GM19238 (cell line): ENCODE results near the gene CNNM2.
"Not testable (repeated sequence)": the region's sequence is repeated elsewhere in the genome, so short reads cannot be mapped to it uniquely, and the experiment has no call there.

Experiments
- DNase-seq: peaks from one replicate; pipeline ENCODE4 v3.0.0; 2011; ENCODE audit warnings: low spot score; ENCODE audit not compliant: insufficient read length

The CNNM2 gene

DNA sequence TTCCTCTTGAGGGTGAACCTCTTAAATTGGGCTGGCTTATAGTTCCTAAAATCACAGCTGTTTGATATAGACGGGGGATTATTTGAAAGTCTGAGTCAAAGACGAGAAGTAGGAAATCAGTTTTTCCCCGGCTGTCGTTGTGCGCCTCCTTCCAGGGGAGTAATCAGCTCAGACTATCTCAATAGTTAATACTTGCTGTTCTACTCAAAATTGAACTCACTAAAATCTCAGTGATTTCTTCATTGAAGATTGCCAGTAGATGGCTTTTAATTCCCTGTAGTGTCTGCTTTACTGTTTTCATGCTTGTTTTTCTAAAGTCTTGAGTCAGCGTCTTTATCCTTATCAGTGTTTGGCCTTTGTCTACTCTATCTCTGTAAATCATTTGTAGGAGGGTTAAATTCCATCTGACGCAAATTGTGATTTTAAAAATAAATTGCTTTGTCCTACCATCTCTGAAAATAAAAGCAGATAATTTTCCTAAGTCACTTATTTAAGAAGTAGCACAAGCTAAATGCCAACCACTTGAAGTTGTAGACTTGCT lies 47.3 kb downstream of the CNNM2 start:
- DNase-seq = no peak

GRCh38 chr10:102967123-102967522 lies 49.0 kb downstream of the CNNM2 start:
- no peak for DNase-seq

DNA sequence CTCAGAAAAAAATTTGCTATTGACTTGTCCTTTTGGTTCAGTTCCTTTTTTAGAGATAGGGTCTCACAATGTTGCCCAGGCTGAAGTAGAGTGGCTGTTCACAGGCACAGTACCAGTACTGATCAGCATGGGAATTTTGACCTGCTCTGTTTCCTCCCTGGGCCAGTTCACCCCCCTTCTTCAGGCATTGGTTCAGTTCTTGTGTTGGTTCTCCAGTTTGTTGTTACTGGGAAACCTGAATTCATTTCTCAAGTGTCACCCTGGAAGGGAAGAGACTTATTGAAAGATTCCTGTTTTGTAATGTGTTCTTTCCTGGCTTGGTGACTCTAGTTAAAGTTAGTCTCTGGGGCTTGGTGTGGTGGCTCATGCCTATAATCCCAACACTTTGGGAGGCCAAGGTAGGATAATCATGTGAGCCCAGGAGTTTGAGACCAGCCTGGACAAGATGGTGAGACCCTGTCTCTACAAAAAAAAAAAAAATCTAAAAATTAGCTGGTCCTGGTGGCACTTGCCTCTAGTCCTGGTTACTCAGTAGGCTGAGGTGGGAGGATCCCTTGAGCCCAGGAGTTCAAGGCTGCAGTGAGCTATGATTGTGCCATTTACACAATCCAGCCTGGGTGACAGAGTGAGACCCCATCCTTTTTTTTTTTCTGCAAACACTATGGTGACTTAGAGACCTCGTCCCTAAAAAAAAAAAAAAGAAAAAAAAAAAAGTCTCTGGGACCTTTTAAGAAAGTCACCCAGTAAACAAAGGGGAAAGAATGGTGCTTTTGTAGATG lies 52.7 kb downstream of the CNNM2 start:
- no peak for DNase-seq

- DNase-seq = no peak
These were observed 57.6 kb downstream of the CNNM2 start for GRCh38 chr10:102975483-102976379.

DNA sequence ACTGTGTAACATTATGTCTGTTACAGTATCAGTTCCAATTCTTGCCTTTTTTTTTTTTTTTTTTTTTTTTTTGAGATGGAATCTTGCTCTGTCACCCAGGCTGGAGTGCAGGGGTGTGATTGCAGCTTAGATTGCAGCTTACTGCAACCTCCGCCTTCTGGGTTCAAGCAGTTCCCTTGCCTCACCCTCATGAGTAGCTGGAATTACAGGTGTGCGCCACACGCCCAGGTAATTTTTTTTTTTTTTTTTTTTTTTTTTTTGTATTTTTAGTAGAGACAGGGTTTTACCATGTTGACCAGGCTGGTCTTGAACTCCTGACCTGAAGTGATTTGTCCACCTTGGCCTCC lies 58.3 kb downstream of the CNNM2 start:
- not testable (repeated sequence) for DNase-seq

DNA sequence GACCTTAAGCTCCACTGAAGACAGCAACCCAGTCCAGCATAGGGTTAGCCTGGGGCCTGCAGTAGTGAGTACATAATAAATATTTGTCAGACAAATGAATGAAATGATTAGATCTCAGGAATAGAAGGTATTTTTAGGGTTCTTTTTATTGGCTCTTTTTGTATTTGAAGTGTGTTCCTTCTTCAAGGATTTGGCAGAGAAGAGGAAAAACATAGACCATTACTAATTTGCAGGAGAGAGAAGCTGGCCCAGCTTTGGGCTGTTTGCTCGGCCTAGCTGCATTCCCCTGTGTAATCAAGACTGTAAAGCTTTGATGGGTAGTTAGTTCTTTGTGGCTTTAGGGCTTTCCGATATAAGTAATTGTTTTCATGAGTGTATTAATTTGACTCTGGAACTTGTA lies 64.2 kb downstream of the CNNM2 start:
- DNase-seq = no peak

DNA sequence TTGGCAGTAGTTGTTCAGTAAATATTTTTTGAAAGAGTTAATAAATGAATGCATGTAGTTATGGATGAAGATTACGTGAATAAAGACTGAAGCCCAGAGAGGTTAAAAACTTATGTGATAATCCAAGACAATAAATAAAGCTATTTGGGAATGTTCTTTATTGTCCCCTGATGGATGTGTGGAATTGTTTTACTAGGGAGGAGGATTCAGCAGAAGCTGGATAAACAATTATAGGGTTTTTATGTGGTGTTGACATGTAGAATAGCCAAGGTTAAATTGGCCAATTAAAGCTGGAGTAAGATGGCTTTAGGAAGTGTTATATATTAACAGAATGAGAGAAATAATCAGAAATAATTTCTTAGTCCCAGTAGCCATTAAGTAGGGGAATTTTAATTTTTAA lies 66.0 kb downstream of the CNNM2 start:
- no peak for DNase-seq

DNA sequence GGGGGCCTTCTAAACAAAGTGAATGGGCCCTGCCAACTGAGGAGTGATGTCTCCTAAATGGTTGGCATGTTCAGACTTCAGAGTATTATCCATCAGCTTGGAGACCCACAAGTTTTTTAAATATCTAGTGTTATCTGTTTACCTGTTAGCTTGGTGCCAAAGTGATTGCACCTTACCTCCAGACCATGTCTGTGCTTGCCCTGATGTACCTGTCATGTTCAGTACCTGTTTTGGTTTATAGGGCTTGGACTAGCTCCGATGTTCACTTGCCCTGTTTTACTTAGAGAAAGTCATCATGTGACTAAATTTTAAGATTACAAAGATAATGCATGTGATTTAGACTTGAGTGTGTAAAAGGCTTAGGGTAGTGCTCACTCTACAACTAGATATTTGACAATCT lies 67.7 kb downstream of the CNNM2 start:
- no peak for DNase-seq

DNA sequence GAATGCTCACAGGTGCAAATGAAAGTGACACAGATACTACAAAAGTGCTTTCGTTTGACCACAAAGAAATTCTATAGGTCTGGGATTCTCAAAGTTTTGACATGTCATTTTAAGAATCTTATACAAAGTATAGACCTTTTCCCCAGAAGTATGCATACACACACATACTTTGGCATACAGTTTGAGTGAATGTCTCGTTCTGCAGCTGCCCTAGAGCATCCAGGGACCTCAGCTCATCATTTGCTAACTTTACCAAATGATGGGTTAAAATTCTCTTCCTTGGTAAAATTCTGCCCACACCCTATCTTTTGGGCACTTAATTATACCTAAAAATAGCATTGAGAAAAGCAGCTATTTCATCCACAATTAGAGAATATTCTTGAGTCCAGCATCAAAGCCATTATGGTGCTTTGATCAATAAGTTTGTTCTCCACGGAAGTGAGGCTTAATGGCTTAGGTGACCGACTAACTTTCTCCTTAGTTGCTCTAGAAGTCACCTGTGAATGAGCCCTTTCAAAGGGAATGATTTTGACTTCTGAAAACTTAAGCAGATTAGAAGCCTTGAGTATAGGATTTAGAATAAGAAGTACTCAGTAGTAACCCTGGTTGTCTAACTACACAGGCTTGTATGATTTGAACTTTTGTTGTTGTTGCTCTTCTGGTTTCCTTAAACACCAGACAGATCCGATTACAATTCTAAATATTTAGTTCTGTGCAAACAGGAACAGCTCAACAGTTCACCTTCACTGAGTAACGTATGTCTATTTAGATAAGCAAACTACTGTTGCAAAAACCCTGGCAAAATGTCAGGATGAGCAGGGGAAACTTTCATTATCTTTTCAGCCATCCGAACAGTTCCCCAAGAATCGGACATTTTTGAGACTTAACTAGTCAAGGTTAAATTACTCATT lies 70.6 kb downstream of the CNNM2 start:
- DNase-seq = no peak

GRCh38 chr10:102994531-102995295 lies 76.6 kb downstream of the CNNM2 start:
- DNase-seq = no peak

DNA sequence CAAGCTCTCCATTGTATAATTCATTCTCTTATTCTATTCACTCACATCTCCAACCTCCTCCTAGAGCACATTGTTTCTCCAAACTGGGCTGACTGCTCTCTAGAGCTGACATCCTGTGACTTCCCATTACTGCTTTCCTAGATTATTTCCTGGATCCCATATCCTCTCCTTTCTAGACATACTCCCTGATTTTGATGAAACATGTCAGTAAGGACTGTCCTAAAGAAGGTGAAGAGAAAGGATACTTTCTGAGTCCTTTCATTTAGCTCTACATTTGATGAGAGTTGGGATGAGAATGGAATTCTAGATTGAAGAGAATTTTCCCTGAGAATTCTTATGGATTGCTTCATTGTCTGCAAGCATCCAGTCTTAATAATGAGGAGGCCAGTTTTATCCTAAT lies 78.8 kb downstream of the CNNM2 start:
- no peak for DNase-seq

DNA sequence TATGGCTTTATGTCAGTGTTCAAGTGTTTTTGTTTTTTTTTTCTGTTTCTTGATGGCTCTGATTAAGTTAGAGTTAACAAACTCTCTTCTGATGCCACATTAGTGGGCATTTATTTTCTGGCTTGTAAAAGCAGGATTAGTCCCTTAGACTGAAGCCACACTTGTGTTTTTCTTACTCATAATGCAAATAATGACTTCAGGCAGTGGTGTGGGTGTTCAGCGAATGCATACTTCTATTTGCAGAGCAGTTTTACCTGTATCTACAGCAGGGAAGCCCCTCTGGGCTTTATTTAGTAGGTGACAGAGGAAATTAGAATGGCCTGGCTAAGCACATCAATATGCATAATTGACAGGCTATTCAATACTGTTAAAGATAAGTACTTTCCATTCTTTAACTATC lies 79.9 kb downstream of the CNNM2 start:
- peak; percentile 7 for DNase-seq

DNA sequence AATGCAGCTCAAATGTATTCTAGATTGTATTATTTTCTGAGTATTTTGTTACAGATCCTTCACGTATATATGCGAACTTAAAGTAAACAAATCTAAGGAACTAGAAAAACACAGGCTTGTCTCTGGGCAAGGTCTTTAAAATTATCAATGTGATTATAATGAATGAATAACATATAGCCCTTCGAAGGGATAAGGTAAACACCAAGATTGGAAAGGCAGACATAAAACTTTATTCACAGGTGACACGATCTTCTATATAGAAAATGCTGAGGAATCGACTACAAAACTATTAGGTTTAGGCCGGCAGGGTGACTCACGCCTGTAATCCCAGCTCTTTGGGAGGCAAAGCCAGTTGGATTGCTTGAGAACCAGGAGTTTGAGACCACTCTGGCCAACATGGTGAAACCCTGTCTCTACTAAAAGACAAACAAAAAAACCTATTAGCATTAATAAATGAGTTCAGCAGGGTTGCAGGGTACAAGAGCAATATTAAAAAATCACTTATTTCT lies 80.4 kb downstream of the CNNM2 start:
- DNase-seq = no peak

DNA sequence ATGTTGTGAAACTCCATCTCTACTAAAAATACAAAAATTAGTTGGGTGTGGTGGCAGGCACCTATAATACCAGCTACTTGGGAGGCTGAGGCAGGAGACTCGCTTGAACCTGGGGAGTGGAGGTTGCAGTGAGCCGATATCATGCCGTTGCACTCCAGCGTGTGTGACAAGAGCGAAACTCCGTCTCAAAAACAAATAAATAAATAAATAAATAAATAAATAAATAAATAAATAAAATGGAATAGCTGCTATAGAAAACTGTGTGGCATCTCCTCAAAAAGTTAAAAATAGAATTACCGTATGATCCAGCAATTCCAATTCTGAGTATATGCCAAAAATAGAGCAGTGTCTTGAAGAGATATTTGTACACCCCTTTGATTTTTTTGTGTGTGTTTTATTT lies 82.0 kb downstream of the CNNM2 start:
- not testable (repeated sequence) for DNase-seq

DNA sequence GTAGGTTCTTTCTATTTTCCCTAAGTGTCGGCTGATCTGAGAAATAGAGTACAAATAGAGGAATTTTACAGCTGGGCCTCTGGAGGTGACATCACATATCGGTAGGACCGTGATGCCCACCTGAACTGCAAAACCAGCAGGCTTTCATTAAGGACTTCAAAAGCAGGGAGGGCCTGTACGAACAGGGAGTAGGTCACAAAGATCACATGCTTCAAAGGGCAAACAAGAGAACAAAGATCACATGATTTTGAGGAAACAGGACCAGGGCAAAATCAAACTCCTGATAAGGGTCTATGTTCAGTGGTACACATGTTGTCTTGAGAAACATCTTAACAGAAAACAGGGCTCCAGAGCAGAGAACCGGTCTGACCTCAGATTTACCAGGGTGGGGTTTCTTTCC lies 88.9 kb downstream of the CNNM2 start:
- no peak for DNase-seq

GRCh38 chr10:103013416-103013815 lies 95.3 kb downstream of the CNNM2 start:
- DNase-seq = no peak

DNA sequence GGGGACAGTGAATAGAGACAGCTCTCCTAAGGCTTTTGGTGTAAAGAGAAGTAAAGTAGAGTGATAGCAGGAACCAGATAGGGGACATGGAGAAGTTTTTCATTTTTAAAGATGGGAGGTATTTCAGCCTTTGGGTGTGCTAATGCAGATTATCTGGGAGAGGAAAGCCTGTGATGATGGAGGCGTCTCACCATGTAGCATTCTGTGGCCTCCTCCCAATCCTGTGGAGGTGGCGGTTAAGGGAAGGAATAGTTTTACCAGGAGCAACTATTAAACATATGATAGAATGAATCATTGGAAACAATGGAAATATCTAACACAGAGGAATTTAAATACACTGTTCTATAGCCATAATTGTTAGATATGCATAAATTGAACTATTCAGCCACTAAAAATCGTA lies 101.3 kb downstream of the CNNM2 start:
- no peak for DNase-seq

DNA sequence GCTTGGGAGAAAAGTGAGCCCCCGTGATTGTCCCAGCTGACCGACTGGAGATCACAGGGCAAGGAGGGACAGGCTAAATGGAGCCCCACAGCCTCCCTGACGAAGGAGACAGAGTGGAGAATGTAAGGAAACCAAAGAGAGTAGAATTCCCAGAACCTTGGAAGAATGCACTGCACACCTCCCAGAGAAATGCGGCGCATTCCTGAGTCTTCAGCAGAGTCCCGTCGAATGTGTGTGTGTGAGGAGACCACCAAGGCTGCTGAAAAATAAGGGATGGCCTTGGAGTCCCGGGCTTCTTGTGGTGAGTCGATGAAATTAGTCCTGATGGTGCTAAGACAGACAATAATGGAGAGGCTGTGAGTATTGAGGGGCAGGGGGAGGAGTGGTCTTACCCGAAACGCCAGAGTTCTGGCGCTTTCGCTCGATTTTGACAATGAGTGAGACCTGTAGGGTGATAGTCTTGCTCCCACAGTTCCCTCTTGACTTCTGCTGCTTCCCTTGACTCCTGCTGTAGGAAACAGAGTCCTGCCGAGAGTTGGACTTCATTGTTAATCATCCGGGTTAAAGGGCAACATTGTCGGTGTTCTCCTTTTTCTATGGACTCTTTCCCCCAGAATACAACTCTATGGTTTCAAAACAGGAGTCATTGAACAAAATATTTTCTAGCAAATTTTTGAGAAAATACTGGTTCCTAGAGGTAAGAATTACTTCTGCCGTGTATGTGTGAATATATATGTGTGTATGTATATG lies 103.2 kb downstream of the CNNM2 start:
- DNase-seq = no peak

DNA sequence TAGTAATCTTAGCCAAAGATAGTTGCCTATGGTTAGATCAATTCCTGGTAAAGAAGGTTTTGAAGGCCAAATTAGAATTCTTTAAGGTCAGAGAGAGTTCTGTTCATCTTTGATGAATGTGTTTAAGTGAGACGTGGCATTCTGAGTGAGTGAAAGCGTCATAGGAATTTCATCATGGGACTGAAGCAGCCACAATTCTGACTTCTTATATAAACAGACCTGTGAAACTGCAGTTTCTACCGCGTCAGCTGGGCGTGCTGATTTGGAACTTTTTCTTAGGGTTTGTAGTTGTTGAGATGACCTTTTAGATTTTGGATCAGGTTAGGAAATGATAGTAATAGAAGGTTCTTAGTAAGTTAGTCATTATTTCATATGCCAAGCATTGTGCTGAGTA lies 103.8 kb downstream of the CNNM2 start:
- DNase-seq = no peak

GRCh38 chr10:103025696-103026095 lies 107.6 kb downstream of the CNNM2 start:
- DNase-seq = no peak
